Measurements from ENCODE around the gene CISD1. TPM values are rescaled to one million over a fixed set of nuclear protein-coding genes. Genes with fewer than 3 reads are reported as not detected.

CISD1 gene
- total RNA-seq, 1 experiment from 2014 or later, result 120 TPM

GRCh38 chr10:58265249-58265648 lies 3.7 kb upstream of the CISD1 start:
- DNase-seq (ENCODE audit: low read depth), result no peak

GRCh38 chr10:58266003-58266825 lies 2.7 kb upstream of the CISD1 start:
- DNase-seq (ENCODE audit: low read depth), result peak; percentile 81

- DNase-seq (ENCODE audit: low read depth), result peak; percentile 69
Observed at GRCh38 chr10:58266826-58267712, 1.9 kb upstream of the CISD1 start.

GRCh38 chr10:58267713-58268453 lies 1.1 kb upstream of the CISD1 start, which contains the start of gene IPMK:
Gene IPMK (minus strand): TSS chr10:58267894. CDS start chr10:58267611, 283 bp downstream.
- DNase-seq (ENCODE audit: low read depth), result peak; percentile 91

GRCh38 chr10:58268454-58268945 lies 462 bp upstream of the CISD1 start:
- no peak for DNase-seq (ENCODE audit: low read depth)

- DNase-seq (ENCODE audit: low read depth), result no peak
Observed at GRCh38 chr10:58269782-58270290, 874 bp downstream of the CISD1 start.

GRCh38 chr10:58275261-58275660 lies 6.3 kb downstream of the CISD1 start:
- DNase-seq (ENCODE audit: low read depth), result no peak

GRCh38 chr10:58275908-58276307 lies 6.9 kb downstream of the CISD1 start:
- DNase-seq (ENCODE audit: low read depth), result peak; percentile 65

GRCh38 chr10:58278274-58278961 lies 9.5 kb downstream of the CISD1 start:
- no peak for DNase-seq (ENCODE audit: low read depth)

- DNase-seq (ENCODE audit: low read depth), result no peak
Observed at GRCh38 chr10:58278962-58279307, 10.0 kb downstream of the CISD1 start.

GRCh38 chr10:58280477-58280876 lies 11.5 kb downstream of the CISD1 start:
- peak; percentile 73 for DNase-seq (ENCODE audit: low read depth)

GRCh38 chr10:58281092-58281752 lies 12.3 kb downstream of the CISD1 start:
- peak; percentile 74 for DNase-seq (ENCODE audit: low read depth)

- no peak for DNase-seq (ENCODE audit: low read depth)
Observed at GRCh38 chr10:58282615-58283014, 13.7 kb downstream of the CISD1 start.

GRCh38 chr10:58291538-58292174 lies 22.7 kb downstream of the CISD1 start:
- peak; percentile 53 for DNase-seq (ENCODE audit: low read depth)

GRCh38 chr10:58293989-58294388 lies 25.0 kb downstream of the CISD1 start:
- DNase-seq (ENCODE audit: low read depth), result no peak

- peak; percentile 55 for DNase-seq (ENCODE audit: low read depth)
Observed at GRCh38 chr10:58299580-58299979, 30.6 kb downstream of the CISD1 start.

- DNase-seq (ENCODE audit: low read depth), result no peak
Observed at GRCh38 chr10:58300676-58301075, 31.7 kb downstream of the CISD1 start.

- no peak for DNase-seq (ENCODE audit: low read depth)
Observed at GRCh38 chr10:58302254-58302653, 33.3 kb downstream of the CISD1 start.

GRCh38 chr10:58304099-58304633 lies 35.2 kb downstream of the CISD1 start:
- no peak for DNase-seq (ENCODE audit: low read depth)

- DNase-seq (ENCODE audit: low read depth), result no peak
Observed at GRCh38 chr10:58305821-58306220, 36.9 kb downstream of the CISD1 start.
